Bone marrow (tissue), 2 donors: Measurements from ENCODE around the gene FBXO17.
"Not testable (repeated sequence)": the region's sequence is repeated elsewhere in the genome, so short reads cannot be mapped to it uniquely, and the experiment has no call there.

ENCODE experiments used
- DNase-seq, 2 donors: peaks; one replicate each; lab custom pipeline; 2025; lab: John Stamatoyannopoulos, UW

Gene FBXO17

GRCh38 chr19:38975214-38975860, at the start of gene FBXO17:
FBXO17 (minus strand) TSS chr19:38975742; CDS start chr19:38950319, 25,423 bp downstream.
- DNase-seq = no peak

GRCh38 chr19:39024875-39025641, 49.5 kb upstream of the FBXO17 start:
- no peak for DNase-seq

GRCh38 chr19:39021063-39021462, 45.5 kb upstream of the FBXO17 start:
- DNase-seq = no peak

GRCh38 chr19:39017646-39018045, 42.1 kb upstream of the FBXO17 start:
- DNase-seq = no peak

GRCh38 chr19:39017026-39017425, 41.5 kb upstream of the FBXO17 start:
- no peak for DNase-seq

- no peak for DNase-seq
Observed at GRCh38 chr19:39014037-39014436, 38.5 kb upstream of the FBXO17 start.

GRCh38 chr19:39009001-39009400, 33.5 kb upstream of the FBXO17 start:
- DNase-seq = no peak

- no peak for DNase-seq
Observed at GRCh38 chr19:39008137-39008536, 32.6 kb upstream of the FBXO17 start.

- no peak for DNase-seq
Observed at GRCh38 chr19:39007096-39007495, 31.6 kb upstream of the FBXO17 start.

GRCh38 chr19:39004403-39004802, 28.9 kb upstream of the FBXO17 start:
- DNase-seq = no peak

- no peak for DNase-seq
Observed at GRCh38 chr19:39003796-39004195, 28.3 kb upstream of the FBXO17 start.

GRCh38 chr19:39003188-39003587, 27.6 kb upstream of the FBXO17 start:
- DNase-seq = no peak

GRCh38 chr19:39001041-39001440, 25.5 kb upstream of the FBXO17 start:
- DNase-seq = no peak

- not testable (repeated sequence) for DNase-seq
Observed at GRCh38 chr19:38997576-38997975, 22.0 kb upstream of the FBXO17 start.

- no peak for DNase-seq
Observed at GRCh38 chr19:38993271-38993670, 17.7 kb upstream of the FBXO17 start.

GRCh38 chr19:38990949-38991697, 15.6 kb upstream of the FBXO17 start:
- DNase-seq = no peak

- not testable (repeated sequence) for DNase-seq
Observed at GRCh38 chr19:38989614-38990013, 14.1 kb upstream of the FBXO17 start.

GRCh38 chr19:38989066-38989605, 13.6 kb upstream of the FBXO17 start:
- no peak for DNase-seq

- not testable (repeated sequence) for DNase-seq
Observed at GRCh38 chr19:38988627-38989026, 13.1 kb upstream of the FBXO17 start.

GRCh38 chr19:38987745-38988144, 12.2 kb upstream of the FBXO17 start:
- DNase-seq = not testable (repeated sequence)

GRCh38 chr19:38985262-38985661, 9.7 kb upstream of the FBXO17 start:
- no peak for DNase-seq

- no peak for DNase-seq
Observed at GRCh38 chr19:38980583-38981374, 5.2 kb upstream of the FBXO17 start.
